DMS114 treated with DMSO at 0.1 percent for 48 hours (cell line): Measurements from ENCODE around the gene MICAL2.
"Not testable (repeated sequence)": the region's sequence is repeated elsewhere in the genome, so short reads cannot be mapped to it uniquely, and the experiment has no call there.

Experiments
- DNase-seq: peaks from one replicate; lab custom pipeline; 2025; ENCODE audit not compliant: unreplicated experiment; lab: John Stamatoyannopoulos, UW

Gene MICAL2

GRCh38 chr11:12131943-12132789 lies 21.8 kb downstream of the MICAL2 start:
- no peak for DNase-seq

GRCh38 chr11:12132790-12133145 lies 22.4 kb downstream of the MICAL2 start:
- no peak for DNase-seq

DNA sequence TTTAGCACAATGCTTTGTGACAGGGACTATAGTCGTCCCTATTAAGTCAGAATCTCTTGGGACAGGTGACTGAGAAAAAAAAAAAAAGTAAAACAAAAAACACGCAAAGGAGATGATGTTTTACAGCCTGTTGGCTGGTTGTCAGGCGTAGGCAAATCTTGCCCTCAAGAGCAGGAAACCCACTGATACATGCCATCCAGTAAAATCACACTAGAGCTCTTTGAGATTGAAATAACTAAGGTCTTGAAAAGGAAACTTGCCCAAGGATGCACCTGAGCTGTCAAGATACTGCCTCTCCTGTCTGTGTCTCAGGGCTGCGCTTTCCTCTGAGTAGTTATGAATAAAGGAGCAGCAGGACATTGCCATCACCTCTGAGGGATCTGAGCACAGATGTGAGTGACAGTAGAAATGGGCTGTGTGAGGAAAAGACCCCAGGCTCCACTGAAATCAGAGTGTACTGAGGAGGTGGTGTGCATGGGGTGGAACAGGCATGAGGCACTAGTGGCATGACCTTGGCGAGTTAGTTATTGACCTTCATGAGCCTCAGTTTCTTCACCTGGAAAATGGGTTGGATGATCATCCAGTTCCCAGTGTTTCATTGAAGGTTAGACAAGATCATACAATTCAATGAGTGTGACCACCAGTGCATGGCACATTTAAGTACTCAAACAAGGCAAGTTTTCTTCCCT lies 23.3 kb downstream of the MICAL2 start:
- no peak for DNase-seq

GRCh38 chr11:12134236-12134585 lies 23.8 kb downstream of the MICAL2 start:
- DNase-seq: no peak

DNA sequence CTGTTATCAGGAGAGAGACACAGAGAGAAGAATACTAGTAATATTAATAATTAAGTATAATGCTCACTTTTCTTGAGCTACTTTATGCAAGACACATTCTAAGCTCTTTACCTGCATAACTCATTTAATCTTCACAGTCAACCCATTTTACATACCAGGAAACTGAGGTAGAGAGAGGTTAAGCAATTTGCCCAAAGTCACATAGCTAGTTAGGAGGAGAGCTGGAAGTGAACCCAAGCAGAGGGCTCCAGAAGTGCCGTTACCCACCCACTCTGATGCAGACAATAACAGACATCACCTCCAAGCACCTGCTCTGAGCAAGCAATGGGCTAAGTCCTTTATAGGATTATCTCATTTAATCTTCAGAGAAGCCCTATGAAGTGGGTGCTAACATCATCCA lies 24.8 kb downstream of the MICAL2 start:
- no peak for DNase-seq

DNA sequence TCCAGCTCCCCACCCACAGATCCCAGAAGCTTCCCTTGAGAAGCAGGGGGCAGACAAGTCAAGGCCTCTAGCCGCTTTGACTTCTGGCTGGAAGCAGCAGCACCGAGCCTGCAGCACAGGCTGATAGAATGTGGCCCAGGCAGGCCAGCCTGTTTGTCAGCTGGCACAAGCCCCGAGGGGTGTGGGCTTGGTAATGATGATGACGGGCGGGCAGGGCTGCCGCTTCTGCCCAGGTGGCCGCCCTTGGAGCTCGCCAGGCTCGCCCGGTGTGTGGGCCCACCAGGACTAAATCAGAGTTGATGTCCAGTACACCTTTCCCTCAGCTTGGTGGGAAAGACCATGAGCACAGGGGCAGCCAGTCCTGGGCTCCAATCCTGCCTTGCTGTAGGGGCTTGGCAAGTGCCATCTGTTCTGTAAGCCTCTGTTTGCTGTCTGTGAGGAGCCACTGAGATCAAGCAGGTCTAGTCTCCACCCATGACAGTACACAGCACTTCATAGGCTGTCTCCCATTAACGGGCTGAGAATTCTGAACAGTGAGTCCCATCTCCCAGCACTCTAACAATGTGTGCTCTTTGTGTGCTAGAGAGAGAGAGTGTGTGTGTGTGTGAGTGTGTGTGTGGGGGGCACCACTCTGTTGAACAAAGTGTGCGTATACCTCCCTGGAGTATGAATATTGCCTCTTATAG lies 26.8 kb downstream of the MICAL2 start:
- DNase-seq: no peak

DNA sequence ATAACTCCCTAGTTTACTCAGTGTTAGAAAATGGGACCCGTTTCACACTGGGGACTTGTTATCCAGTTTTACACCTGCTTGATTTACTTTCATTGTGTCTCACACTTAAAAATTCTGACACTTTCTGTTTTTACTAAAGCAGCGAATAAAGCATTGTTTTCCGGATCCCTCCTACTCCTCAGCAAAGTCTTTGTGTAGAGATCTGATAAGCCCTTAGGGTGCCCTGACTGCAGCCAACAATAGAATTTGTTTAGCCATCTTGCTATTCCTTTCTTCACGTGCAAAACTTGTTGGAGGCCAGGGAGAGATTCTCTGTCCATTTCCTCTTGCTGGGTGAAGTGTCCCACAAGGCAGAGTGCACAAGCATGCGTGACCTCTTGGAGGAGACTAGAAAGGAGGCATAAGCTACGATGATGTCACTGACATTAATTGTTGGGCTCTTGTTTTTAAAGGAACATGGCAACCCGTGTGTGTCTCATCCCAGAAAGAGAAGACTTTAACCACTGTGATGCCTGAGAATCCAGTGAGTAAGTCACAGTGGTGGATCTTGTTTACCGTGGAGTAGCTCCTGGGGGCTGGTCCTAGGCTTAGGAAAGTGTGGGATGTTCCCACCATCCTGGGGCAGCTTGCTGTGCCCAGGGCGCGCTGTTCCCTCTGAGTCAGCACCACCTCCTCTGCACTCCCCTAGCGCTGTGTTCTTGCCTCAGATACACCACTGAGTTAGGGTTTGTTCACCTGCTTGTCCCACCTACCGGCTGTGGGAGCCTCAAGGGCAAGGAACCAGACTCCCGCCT lies 27.7 kb downstream of the MICAL2 start:
- DNase-seq: no peak

DNA sequence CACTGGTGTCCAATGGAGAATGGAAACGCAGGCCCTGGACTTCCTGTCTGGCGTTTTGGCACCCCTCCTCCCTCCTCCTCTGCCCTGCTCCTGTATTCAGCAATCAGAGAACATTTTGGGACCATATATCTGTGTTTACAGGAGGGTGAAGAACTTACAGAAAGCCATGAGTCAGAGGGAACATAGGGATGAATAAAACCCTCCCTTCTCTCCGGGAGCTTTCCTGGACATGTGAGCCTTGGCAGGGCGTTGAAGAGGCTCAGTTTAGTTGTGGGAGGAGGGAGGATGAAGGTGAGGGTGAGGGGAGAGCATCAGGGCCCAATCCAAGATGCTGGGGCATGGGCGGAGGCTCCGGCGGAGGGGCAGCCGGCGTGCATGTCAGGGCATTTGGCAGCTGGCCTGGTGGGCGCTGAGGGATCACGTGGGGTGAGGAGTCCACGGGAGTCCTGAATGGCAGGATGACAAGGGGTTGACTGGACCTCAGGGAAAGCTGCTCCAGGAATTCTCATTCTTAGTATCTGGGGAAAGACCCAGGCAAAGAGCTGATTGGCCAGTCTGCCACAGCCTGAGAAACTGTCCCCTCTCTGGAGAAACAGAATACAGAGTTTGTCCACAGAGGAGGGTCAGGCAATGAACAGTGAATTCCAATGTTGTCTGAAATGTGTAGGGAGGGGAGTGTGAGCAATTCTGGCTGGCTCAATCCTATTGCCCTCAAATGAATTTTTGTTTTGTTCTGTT lies 28.9 kb downstream of the MICAL2 start:
- no peak for DNase-seq

- DNase-seq: no peak
Observed at GRCh38 chr11:12140186-12140793, 29.9 kb downstream of the MICAL2 start.

GRCh38 chr11:12141283-12141682 lies 30.9 kb downstream of the MICAL2 start:
- no peak for DNase-seq

DNA sequence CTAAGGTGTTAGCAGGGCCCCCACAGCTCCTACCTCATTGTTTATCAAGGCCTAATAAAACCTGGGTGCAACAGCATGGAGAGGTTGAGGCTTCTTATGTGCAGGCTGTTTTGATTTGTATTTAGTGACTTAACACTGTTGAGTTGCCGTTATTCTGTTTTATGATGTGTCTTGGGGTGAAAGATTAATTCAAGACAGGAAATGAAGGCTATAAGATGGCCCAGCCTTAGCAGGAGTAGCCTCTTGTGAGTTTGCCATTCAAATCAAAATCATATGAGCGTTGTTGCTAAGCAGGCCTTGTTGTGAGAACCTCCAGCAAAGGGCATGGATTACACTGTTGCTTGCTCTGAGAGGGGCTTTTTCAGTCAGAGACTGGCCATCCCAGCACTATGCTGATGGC lies 31.8 kb downstream of the MICAL2 start:
- DNase-seq: no peak

DNA sequence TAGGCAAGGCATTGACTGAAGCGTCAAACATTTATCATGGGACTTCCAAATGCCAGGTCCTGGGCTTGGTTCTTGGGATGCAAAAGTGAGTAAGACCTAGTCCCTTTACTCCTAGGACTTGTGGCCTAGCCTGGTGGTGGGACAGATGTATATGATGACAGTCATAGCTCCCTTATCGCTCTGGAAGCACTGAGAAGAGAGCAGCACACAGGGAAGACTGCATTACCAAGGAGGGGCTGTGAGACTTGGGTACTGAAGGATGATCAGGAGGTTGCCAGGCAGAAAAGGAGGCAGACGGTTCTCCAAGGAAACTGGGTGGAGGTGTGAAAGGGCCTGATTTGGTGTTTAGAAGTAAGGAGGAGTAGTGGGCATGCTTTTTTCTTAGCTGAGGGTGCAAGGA lies 32.5 kb downstream of the MICAL2 start:
- DNase-seq: no peak

- no peak for DNase-seq
Observed at GRCh38 chr11:12143461-12144258, 33.3 kb downstream of the MICAL2 start.

GRCh38 chr11:12144330-12145174 lies 34.2 kb downstream of the MICAL2 start:
- no peak for DNase-seq

GRCh38 chr11:12146678-12147077 lies 36.3 kb downstream of the MICAL2 start:
- not testable (repeated sequence) for DNase-seq

DNA sequence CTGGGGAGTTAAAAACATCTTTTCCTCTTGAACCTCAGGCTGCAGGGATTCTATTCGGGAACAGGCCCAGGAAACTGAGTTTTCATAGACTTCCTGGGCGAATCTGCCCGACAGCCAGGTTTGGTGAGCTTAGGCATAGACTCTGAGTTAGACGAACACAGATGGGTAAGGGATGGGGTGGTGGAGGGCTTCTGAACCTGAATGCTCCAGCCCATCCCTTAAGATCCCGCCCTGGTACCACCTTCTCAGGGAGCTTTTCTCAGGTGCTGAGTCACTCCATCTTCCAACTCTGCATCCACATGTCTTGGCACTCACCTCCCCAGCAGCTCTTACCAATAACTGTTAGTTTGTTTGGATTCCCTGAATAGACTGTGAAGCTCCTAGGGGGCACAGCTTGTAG lies 37.4 kb downstream of the MICAL2 start:
- DNase-seq: no peak

DNA sequence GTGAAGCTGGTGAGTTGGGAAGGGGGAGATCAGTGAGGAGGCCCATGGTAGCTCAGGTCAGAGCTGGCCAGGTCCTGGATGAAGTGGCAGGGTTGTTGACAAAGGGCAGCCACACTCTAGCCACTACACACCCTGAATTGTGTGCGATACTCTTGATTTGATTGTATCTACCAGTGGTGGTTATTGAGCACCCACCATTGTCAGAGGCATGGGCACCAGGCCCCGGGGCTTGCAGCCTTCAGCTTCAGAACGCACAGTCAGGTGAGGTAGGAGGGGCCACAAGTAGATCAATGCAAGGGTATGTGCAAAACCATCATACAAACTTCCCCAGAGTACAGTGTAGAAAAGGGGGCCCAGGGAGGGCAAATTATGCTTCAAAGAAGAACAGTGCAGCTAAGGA lies 38.1 kb downstream of the MICAL2 start:
- DNase-seq: no peak

GRCh38 chr11:12148882-12149281 lies 38.5 kb downstream of the MICAL2 start:
- DNase-seq: no peak
